HL-60 (cell line): ENCODE results near the gene EAPP.
"Not testable (repeated sequence)": the region's sequence is repeated elsewhere in the genome, so short reads cannot be mapped to it uniquely, and the experiment has no call there.

Experiments used
- DNase-seq, 2 experiments: peaks; one replicate each; pipeline ENCODE4 v3.0.0-alpha.2; 2010 to 2020; ENCODE audit warnings: low read depth in 1 of 2, low spot score in 1 of 2
- H3K27ac ChIP-seq: fragments of 250-450 bp; sonication (Bioruptor Pico); replicated peaks from 2 replicates; pipeline ENCODE4 v1.5.1; 2020; ENCODE audit warnings: mild to moderate bottlenecking, moderate library complexity
- H3K27me3 ChIP-seq: fragments of 250-450 bp; sonication (Bioruptor Pico); 2 replicates; pipeline ENCODE4 v1.5.1; 2021; ENCODE audit warnings: mild to moderate bottlenecking, moderate library complexity; ENCODE audit not compliant: insufficient read depth, poor library complexity, severe bottlenecking
- H3K4me3 ChIP-seq: replicated peaks from 2 replicates; pipeline ENCODE4 v1.5.1; 2011; ENCODE audit warnings: mild to moderate bottlenecking, control low read depth, low read length; ENCODE audit not compliant: insufficient read depth
- GABPA ChIP-seq: IDR thresholded peaks from 2 replicates; pipeline ENCODE4 v1.6.1; 2012; ENCODE audit warnings: low read depth
- POLR2AphosphoS5 ChIP-seq: IDR thresholded peaks from 2 replicates; pipeline ENCODE4 v1.6.1; 2012; ENCODE audit warnings: low read depth
- SPI1 ChIP-seq: IDR thresholded peaks from 2 replicates; pipeline ENCODE4 v1.6.1; 2012; ENCODE audit warnings: low read depth, mild to moderate bottlenecking, borderline replicate concordance
- TF ChIP-seq, protein P1 (sequence below): IDR thresholded peaks from one replicate; pipeline ENCODE4 v1.5.1; 2011; ENCODE audit warnings: low read length, control low read depth, inconsistent platforms; ENCODE audit not compliant: insufficient read depth
- TF ChIP-seq, protein P2 (sequence below): IDR thresholded peaks from 2 replicates; pipeline ENCODE4 v1.6.1; 2012; ENCODE audit warnings: low read depth; ENCODE audit not compliant: insufficient replicate concordance

The EAPP gene

DNA sequence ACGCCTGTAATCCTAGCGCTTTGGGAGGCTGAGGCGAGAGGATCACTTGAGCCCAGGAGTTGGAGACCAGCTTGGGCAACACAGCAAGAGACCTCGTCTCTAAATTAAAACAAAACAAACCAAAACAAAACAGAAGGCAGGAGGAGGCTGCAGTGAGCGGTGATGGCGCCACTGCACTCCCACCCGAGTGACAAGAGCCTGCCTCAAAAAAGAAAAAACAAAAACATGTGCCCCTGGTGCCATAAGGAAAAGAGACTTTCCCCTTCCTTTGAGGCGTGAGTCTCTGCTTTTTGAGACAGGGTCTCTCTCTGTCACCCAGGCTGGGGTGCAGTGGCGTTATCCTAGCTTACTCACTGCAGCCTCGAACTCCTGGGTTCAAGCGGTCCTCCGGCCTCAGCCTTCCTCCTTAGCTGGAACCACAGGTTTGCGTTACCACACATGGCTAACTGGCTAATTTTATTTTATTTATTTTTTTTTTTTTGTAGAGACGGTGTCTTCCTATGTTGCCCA lies 9.0 kb upstream of the EAPP start:
- no peak overlapping the region for H3K4me3 ChIP-seq
- no peak overlapping the region for H3K27ac ChIP-seq
- TF ChIP-seq, protein P1, sequence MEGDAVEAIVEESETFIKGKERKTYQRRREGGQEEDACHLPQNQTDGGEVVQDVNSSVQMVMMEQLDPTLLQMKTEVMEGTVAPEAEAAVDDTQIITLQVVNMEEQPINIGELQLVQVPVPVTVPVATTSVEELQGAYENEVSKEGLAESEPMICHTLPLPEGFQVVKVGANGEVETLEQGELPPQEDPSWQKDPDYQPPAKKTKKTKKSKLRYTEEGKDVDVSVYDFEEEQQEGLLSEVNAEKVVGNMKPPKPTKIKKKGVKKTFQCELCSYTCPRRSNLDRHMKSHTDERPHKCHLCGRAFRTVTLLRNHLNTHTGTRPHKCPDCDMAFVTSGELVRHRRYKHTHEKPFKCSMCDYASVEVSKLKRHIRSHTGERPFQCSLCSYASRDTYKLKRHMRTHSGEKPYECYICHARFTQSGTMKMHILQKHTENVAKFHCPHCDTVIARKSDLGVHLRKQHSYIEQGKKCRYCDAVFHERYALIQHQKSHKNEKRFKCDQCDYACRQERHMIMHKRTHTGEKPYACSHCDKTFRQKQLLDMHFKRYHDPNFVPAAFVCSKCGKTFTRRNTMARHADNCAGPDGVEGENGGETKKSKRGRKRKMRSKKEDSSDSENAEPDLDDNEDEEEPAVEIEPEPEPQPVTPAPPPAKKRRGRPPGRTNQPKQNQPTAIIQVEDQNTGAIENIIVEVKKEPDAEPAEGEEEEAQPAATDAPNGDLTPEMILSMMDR: no peak
- no peak for TF ChIP-seq SPI1
- TF ChIP-seq POLR2AphosphoS5: no peak
- TF ChIP-seq, protein P2, sequence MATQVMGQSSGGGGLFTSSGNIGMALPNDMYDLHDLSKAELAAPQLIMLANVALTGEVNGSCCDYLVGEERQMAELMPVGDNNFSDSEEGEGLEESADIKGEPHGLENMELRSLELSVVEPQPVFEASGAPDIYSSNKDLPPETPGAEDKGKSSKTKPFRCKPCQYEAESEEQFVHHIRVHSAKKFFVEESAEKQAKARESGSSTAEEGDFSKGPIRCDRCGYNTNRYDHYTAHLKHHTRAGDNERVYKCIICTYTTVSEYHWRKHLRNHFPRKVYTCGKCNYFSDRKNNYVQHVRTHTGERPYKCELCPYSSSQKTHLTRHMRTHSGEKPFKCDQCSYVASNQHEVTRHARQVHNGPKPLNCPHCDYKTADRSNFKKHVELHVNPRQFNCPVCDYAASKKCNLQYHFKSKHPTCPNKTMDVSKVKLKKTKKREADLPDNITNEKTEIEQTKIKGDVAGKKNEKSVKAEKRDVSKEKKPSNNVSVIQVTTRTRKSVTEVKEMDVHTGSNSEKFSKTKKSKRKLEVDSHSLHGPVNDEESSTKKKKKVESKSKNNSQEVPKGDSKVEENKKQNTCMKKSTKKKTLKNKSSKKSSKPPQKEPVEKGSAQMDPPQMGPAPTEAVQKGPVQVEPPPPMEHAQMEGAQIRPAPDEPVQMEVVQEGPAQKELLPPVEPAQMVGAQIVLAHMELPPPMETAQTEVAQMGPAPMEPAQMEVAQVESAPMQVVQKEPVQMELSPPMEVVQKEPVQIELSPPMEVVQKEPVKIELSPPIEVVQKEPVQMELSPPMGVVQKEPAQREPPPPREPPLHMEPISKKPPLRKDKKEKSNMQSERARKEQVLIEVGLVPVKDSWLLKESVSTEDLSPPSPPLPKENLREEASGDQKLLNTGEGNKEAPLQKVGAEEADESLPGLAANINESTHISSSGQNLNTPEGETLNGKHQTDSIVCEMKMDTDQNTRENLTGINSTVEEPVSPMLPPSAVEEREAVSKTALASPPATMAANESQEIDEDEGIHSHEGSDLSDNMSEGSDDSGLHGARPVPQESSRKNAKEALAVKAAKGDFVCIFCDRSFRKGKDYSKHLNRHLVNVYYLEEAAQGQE: no peak
- no peak for TF ChIP-seq GABPA
- DNase-seq: no peak
- no peaks in the 10 kb centered on the region for H3K27me3 ChIP-seq

DNA sequence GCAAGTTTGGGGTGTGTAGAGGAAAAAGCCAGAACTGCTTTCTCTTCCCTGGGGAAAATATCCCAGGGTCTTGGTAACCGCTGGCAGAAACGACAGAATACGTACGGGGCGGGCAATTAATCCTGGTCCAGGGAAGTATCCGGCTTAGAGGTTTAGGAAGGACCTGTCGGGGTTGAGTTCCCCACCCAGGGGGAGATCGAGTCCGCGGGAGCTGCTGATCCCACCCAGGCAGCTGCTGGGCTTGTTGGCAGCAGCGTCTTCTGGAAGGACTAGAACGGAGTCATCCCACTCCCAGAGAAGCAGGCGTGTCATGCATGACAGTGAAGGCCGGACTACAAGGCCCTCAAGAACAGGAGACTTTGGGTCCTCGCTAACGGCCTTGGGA lies 7.6 kb upstream of the EAPP start:
- H3K27me3 ChIP-seq, H3K4me3 ChIP-seq, DNase-seq, H3K27ac ChIP-seq: not testable (repeated sequence)

DNA sequence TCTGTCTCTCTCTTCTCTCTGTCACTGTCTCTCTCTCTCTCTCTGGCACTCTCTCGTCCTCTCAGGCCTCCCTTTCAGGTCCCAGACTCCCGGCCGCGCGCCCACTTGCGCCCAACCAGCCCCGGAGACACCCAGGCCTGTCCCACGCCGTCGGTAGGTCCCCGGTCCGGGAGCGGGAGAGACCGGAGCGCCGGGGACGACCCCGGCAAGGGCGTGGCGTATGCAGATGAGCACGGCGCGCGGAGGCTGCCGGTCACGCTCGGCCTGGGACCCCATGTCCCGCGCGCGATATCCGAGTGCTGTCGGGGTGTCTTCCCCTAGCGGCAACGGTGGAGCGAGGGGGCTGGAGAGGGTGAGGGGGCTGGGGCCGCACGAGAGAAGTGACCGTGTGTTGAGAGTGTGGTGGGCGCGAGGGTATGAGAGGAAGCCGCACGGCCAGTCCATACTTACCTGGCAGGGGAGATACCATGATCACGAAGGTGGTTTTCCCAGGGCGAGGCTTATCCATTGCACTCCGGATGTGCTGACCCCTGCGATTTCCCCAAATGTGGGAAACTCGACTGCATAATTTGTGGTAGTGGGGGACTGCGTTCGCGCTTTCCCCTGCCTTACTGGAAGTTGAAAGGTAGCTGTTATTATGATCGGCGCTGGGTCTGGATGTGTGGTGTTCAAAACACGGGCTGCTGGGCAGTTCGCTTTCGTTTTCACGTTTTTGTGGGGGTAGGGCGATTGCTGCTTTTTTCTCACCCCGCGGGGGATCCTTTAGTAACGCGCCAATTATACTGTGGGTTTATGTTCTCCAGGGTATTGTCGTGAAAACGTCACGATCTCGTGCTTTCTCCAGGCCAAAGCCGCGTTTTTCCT lies 7.0 kb upstream of the EAPP start:
- DNase-seq, H3K27me3 ChIP-seq, H3K4me3 ChIP-seq, H3K27ac ChIP-seq: not testable (repeated sequence)

DNA sequence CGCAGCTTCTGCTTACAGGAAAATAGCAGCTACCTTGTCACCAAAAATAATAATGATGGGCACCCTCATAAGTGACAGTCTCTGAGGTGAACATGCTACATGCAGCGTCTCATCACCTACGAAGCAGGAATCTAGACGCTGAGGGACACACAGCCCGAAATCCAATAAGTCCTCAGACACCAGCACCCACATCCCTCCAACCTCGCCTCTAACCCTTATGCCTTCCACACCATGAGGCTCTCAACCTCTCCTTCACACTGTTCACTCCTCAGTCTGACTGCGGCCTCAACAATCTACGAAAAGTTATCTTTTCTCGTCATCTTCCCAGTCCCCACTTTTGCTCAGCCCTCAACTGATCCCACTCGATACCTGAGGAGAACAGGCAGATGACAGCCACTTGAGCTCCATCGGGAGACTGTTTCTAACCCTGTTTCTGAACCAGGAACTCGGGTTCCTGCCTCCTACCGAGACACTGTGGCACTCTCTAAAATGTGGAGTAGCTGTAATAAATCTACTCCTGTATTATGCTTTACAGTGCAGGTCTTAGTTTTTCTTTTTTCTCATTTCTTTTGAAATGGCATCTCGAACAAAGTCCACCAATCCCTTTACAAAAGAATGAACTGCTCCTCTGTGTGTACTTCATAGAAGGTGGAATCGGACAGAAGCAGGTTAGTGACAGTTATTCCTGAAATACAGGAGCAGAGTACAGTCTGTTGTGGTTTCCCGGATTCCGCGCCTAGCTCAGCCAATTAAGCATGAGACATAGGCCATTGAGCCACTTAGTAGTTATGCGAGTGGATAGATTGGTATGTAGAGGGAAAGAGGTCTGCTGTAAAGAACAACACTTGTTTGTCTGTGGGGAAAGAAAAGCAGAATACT lies 919 bp upstream of the EAPP start:
- Histone ChIP-seq H3K27ac (peak overlapping the region; percentile 91), H3K4me3 (peak overlapping the region; percentile 98)
- not testable (repeated sequence) for DNase-seq, H3K27me3 ChIP-seq

DNA sequence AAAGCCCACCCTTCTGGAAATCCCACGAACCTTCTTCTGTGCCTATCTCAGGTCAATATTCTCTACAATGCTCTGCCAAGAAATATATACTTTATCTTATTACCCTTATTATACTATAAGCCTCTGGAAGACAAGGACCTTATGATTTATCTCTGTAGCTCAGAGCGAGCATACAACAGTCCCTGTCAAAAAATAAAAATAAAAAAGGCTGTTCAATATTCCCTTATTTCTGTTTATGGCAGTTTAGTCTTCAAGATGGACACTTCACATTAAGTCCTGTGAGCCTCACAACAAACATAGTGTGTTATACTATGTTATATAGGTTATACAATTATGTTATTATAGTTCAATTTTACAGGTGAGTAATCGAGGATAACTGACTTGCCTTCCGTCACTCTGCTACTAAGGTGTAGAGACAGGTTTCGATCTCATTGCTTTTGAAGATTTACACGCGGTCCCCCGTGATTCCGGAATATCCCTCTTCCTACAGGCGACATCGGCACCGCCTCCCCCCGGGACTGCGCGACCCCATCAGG lies 562 bp downstream of the EAPP start:
- Histone ChIP-seq H3K27me3 (no peaks in the 10 kb centered on the region), H3K27ac (peak overlapping the region; percentile 91), H3K4me3 (peak overlapping the region; percentile 98)
- TF ChIP-seq, protein P2: no peak
- TF ChIP-seq, protein P1: no peak
- TF ChIP-seq GABPA (no peak), SPI1 (no peak), POLR2AphosphoS5 (no peak)
- DNase-seq: no peak

DNA sequence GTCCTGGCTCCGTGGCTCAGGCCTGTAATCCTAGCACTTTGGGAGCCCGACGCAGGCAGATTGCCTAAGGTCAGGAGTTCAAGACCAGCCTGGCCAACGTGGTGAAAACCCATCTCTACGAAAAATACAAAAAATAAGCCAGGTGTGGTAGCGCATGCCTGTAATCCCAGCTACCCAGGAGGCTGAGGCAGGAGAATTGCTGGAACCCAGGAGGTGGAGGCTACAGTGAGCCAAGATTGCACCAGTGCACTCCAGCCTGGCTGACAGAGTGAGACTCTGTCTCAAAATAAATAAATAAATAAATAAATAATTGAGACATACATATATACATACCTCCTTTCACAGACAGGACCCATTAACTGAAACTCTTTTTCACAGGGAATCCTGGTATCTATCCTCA lies 1.4 kb downstream of the EAPP start:
- H3K4me3 ChIP-seq: peak overlapping the region; percentile 98; the same call in 1 of the 2 replicates
- not testable (repeated sequence) for H3K27me3 ChIP-seq

More for the DNA sequence above, 1.4 kb downstream of the EAPP start:
- H3K27ac ChIP-seq, DNase-seq: not testable (repeated sequence)
